A673 (cell line): Measurements from ENCODE around the gene AGPAT2.

ENCODE experiments used
- EZH2 ChIP-seq: fragments of 200-600 bp; sonication (generic); IDR thresholded peaks from 2 replicates; pipeline ENCODE4 v1.6.1; 2017; ENCODE audit warnings: borderline replicate concordance, low read depth, mild to moderate bottlenecking, mixed read lengths, antibody characterized with exemption, low read length; ENCODE audit not compliant: poor library complexity, severe bottlenecking
- TF ChIP-seq, protein P1 (sequence below): fragments of 300-800, 200-600 bp; sonication (generic); conservative IDR thresholded peaks from 2 replicates; pipeline ENCODE4 v1.5.1; 2017; ENCODE audit warnings: low read depth, mild to moderate bottlenecking, antibody characterized with exemption, low read length, moderate library complexity, mixed read lengths

DNA sequence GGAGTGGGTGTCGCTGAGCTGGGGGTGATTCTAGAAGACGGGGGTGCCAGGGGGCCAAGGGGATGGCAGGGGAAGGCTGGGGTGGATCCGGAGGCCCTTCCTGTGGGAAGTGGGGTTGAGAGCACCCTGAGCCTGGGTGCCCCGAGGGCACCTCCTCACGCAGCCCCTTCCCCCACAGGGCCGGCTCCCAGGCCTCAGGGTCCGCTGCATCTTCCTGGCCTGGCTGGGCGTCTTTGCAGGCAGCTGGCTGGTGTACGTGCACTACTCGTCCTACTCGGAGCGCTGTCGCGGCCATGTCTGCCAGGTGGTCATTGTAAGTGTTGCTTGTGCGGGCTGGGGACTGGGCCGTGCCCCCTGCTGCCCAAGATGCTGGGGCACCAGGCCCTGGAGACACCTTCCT, 30.1 kb upstream of the AGPAT2 start:
- TF ChIP-seq, protein P1, sequence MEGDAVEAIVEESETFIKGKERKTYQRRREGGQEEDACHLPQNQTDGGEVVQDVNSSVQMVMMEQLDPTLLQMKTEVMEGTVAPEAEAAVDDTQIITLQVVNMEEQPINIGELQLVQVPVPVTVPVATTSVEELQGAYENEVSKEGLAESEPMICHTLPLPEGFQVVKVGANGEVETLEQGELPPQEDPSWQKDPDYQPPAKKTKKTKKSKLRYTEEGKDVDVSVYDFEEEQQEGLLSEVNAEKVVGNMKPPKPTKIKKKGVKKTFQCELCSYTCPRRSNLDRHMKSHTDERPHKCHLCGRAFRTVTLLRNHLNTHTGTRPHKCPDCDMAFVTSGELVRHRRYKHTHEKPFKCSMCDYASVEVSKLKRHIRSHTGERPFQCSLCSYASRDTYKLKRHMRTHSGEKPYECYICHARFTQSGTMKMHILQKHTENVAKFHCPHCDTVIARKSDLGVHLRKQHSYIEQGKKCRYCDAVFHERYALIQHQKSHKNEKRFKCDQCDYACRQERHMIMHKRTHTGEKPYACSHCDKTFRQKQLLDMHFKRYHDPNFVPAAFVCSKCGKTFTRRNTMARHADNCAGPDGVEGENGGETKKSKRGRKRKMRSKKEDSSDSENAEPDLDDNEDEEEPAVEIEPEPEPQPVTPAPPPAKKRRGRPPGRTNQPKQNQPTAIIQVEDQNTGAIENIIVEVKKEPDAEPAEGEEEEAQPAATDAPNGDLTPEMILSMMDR = no peak
- no peak for TF ChIP-seq EZH2
